ENCODE measurements around the gene STXBP1. TPM values are rescaled to one million over a fixed set of nuclear protein-coding genes. Genes with fewer than 3 reads are reported as not detected.

Gene STXBP1
- total and polyA plus RNA-seq, 2 of the 8 experiments (the other 6 are each of a cell fraction or from before 2014, with no cell fraction given): 11.5 to 60.9 TPM

DNA sequence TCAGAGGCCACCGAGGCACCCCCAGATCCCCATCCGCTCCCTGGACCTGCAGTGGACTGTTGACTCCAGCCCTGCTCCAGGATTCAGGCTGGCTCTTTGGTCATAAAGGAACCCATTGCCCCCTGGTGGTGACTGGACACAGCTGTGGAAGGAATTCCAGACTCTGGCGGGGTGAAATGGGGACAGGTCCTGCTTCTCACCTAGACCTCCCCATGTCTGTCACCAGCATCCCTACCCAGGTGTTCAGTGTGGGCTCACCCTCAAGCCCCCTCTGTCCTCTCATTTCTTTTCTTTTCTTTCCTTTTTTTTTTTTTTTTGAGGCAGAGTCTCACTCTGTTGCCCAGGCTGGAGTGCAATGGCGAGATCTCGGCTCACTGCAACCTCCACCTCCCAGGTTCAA, 25.5 kb upstream of the STXBP1 start:
- POLR2A ChIA-PET (ENCODE audit: partially characterized antibody): interaction anchor here (0.6 to 1.5 kb wide), 6 partner anchors 10 to 135 kb away, joined by 3 read pairs; partner anchors contain the start of genes LRSAM1 and RPL12
- TF ChIP-seq SP1 (IDR thresholded peaks at IDR 0.05; ENCODE audit: low read depth, low read length): no peak
- TF ChIP-seq ASH2L (IDR thresholded peaks at IDR 0.05; ENCODE audit: low read length): no peak
- no peak for TF ChIP-seq KDM1A (IDR thresholded peaks at IDR 0.05; ENCODE audit: borderline replicate concordance, low read length)
- TF ChIP-seq SUZ12 (IDR thresholded peaks at IDR 0.05; ENCODE audit: low read length): no peak
- no peak for TF ChIP-seq HDAC6 (IDR thresholded peaks at IDR 0.05; ENCODE audit: low read depth, low read length)
- TF ChIP-seq BACH1 (IDR thresholded peaks at IDR 0.05; ENCODE audit: low read length): no peak; the same call in 1 of the 2 replicates
- TF ChIP-seq, protein P1, sequence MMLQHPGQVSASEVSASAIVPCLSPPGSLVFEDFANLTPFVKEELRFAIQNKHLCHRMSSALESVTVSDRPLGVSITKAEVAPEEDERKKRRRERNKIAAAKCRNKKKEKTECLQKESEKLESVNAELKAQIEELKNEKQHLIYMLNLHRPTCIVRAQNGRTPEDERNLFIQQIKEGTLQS (IDR thresholded peaks at IDR 0.05; ENCODE audit: insufficient read depth, low read depth, low read length): no peak
- TF ChIP-seq TEAD4 (IDR thresholded peaks at IDR 0.05; ENCODE audit: low read depth, low read length): peak; percentile 90
- no peak for TF ChIP-seq MAFK (IDR thresholded peaks at IDR 0.05; ENCODE audit: low read depth, low read length)
- peak; percentile 89 to 92 for TF ChIP-seq RAD21 (IDR thresholded peaks at IDR 0.05 in 1 of 2, conservative IDR thresholded peaks at IDR 0.05 in 1 of 2; ENCODE audit: low read depth in 2 of 2, low read length in 2 of 2)

More for the DNA sequence above, 25.5 kb upstream of the STXBP1 start:
- FAIRE-seq: peak; percentile 52
- Histone ChIP-seq H2BK120ac (replicated peaks; ENCODE audit: low read depth, low read length) (no peak overlapping the region), H3K23me2 (ENCODE audit: low read depth, low read length) (peaks cover 5% of the 10 kb centered on the region; the same call in 1 of the 2 replicates), H2BK20ac (ENCODE audit: low read length) (no peak overlapping the region), H3K79me2 (ENCODE audit: control insufficient read depth in 1 of 2, insufficient read depth in 2 of 2, low read length in 2 of 2) (no peaks in the 10 kb centered on the region), H3K56ac (replicated peaks; ENCODE audit: insufficient read length, low read depth, low read length) (no peak overlapping the region), H2AK5ac (ENCODE audit: low read depth, low read length) (no peak overlapping the region), H4K5ac (ENCODE audit: insufficient read length, low read depth, low read length) (no peak overlapping the region), H3K4me1 (replicated peaks in 1 of 4; ENCODE audit: control insufficient read depth in 3 of 4, insufficient read depth in 4 of 4, low read length in 3 of 4) (peaks cover 0 to 3% (median 0%) of the 10 kb centered on the region in 4 experiments; a peak in 2 of 7 replicates), H4K91ac (replicated peaks; ENCODE audit: insufficient read length, low read length) (no peak overlapping the region), H3K79me1 (ENCODE audit: low read depth, low read length) (no peaks in the 10 kb centered on the region), H2BK5ac (ENCODE audit: low read depth, low read length) (no peak overlapping the region), H3K18ac (ENCODE audit: extremely low read depth, low read length) (no peak overlapping the region), H2AFZ (ENCODE audit: low read length) (no peak overlapping the region), H3K4me3 (ENCODE audit: extremely low read depth in 1 of 4, insufficient read depth in 2 of 4, low read depth in 3 of 4, low read length in 4 of 4) (no peak overlapping the region), H3K27ac (ENCODE audit: low read depth, low read length) (no peak overlapping the region), H4K8ac (ENCODE audit: extremely low read depth, insufficient read depth, low read length) (no peak overlapping the region), H2BK15ac (ENCODE audit: low read length) (no peak overlapping the region), H3K9me3 (ENCODE audit: insufficient read depth in 2 of 2, low read depth in 1 of 2, low read length in 1 of 2) (no peaks in the 10 kb centered on the region), H3K4me2 (ENCODE audit: insufficient read depth in 1 of 2, low read depth in 2 of 2, low read length in 2 of 2) (no peak overlapping the region), H4K20me1 (replicated peaks in 1 of 2; ENCODE audit: control insufficient read depth in 1 of 2, insufficient read depth in 2 of 2, low read length in 2 of 2) (peaks cover 0 to 2% of the 10 kb centered on the region in 2 experiments), H3K27me3 (replicated peaks in 1 of 4; ENCODE audit: control insufficient read depth in 3 of 4, extremely low read depth in 1 of 4, insufficient read depth in 3 of 4, low read length in 3 of 4) (no peaks in the 10 kb centered on the region), H3K14ac (ENCODE audit: insufficient read length) (no peak overlapping the region), H3K4ac (replicated peaks; ENCODE audit: insufficient read length, low read depth, low read length) (no peak overlapping the region), H3K9ac (replicated peaks in 1 of 4; ENCODE audit: extremely low read depth in 1 of 4, low read depth in 3 of 4, low read length in 3 of 4) (no peak overlapping the region), H3K23ac (ENCODE audit: insufficient read length) (no peak overlapping the region), H2BK12ac (ENCODE audit: low read depth, low read length) (0 out of 2 replicates have a peak overlapping the region, but pooled peaks have one; percentile 69), H3K36me3 (ENCODE audit: control insufficient read depth in 2 of 4, insufficient read depth in 4 of 4, low read length in 3 of 4) (no peaks in the 10 kb centered on the region)
- 64% methylated on average over 4 of the region's 5 CpGs; no CpG with 5 or more reads in 1 of the 2 experiments for WGBS, 2 experiments (ENCODE audit: extremely low coverage in 1 of 2, insufficient coverage in 1 of 2, insufficient read length in 1 of 2, insufficient replicate concordance in 2 of 2, low coverage in 1 of 2, low lambda C conversion rate in 2 of 2, missing lambda C conversion rate in 1 of 2)
- CTCF ChIA-PET (ENCODE audit: partially characterized antibody): interaction anchor here (0.6 to 13.7 kb wide), 25 partner anchors 9 to 420 kb away, joined by 3 to 193 read pairs (median 5); partner anchors contain the start of genes PTRH1, TOR2A and TTC16
- peak in 1 of 2 experiments; percentile 75 for DNase-seq (ENCODE audit: low read depth in 1 of 2, low spot score in 2 of 2)
